ENCODE results near the gene PIP5K1C.

The PIP5K1C gene

DNA sequence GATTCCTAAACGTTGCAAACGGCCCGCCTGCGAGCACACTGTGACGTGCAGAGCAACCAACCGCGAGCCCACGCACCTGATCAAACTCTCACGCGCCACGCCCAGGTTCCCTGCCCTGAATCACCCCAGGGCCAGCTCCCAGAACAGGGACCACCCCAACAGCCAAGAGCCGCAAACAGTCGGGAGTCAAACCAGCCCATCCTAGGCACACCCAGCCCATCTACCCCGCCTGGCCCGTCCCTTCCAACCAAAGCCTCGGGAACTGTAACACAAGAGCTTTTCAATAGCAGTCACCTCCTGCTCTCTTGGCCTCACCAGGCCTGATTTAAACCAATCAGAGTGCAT lies 8.9 kb downstream of the PIP5K1C start:
- Histone ChIP-seq H3K27me3 (peaks cover 21% of the 10 kb centered on the region), H3K4me3 (ENCODE audit: low read depth in 1 of 2, low read length in 1 of 2) (no peak overlapping the region), H3K36me3 (peaks cover 14% of the 10 kb centered on the region), H3K27ac (no peak overlapping the region), H3K9me3 (no peaks in the 10 kb centered on the region), H3K4me1 (ENCODE audit: control insufficient read depth in 1 of 2, insufficient read depth in 1 of 2, low read depth in 1 of 2, low read length in 1 of 2) (peaks cover 14% of the 10 kb centered on the region in 2 experiments)
- TF ChIP-seq, protein P1, sequence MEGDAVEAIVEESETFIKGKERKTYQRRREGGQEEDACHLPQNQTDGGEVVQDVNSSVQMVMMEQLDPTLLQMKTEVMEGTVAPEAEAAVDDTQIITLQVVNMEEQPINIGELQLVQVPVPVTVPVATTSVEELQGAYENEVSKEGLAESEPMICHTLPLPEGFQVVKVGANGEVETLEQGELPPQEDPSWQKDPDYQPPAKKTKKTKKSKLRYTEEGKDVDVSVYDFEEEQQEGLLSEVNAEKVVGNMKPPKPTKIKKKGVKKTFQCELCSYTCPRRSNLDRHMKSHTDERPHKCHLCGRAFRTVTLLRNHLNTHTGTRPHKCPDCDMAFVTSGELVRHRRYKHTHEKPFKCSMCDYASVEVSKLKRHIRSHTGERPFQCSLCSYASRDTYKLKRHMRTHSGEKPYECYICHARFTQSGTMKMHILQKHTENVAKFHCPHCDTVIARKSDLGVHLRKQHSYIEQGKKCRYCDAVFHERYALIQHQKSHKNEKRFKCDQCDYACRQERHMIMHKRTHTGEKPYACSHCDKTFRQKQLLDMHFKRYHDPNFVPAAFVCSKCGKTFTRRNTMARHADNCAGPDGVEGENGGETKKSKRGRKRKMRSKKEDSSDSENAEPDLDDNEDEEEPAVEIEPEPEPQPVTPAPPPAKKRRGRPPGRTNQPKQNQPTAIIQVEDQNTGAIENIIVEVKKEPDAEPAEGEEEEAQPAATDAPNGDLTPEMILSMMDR (IDR thresholded peaks at IDR 0.05) = no peak

DNA sequence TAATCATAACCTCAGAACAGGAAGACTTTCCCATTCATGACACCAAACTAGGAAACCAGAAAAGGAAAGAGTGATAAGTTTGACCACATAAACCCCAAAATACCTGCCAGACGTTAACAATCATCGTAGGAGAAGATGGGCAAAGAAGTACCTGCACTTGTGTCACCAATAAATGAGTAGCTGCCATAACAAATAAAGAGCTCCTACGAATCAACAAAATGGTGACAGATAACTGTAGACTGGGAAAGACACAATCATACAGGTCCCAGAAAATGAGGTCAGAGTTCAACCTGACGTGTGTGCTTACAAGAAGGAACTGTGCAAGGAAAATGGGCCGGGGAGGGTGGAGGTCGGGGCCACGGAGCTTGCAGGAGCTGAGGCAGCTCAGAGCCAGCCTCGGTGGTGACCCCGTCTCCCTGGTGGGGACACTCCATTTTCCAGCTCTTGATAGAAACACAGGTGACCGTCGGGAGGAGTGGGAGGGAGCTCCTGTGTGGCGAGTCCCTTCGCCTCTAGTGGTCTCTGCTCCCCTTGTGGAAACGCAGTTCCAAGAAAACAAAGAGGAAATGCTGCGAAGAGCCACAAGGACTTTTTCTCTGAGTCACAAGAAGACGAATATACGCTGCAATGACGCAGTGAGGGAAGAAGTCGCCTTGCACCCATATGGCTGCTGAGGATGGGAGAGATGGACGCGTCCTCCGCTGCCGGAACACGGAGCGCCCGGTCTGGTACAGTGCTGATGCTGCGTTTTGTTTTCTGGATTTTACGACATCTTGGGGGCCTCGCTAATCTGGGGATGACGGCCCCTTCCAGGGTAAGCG lies 9.5 kb downstream of the PIP5K1C start:
- Histone ChIP-seq H3K9me3 (no peaks in the 10 kb centered on the region), H3K36me3 (peaks cover 10% of the 10 kb centered on the region), H3K4me1 (ENCODE audit: control insufficient read depth in 1 of 2, insufficient read depth in 1 of 2, low read depth in 1 of 2, low read length in 1 of 2) (peaks cover 14% of the 10 kb centered on the region in 2 experiments), H3K27ac (no peak overlapping the region), H3K27me3 (peaks cover 21% of the 10 kb centered on the region), H3K4me3 (ENCODE audit: low read depth in 1 of 2, low read length in 1 of 2) (no peak overlapping the region)
- TF ChIP-seq, protein P1 (IDR thresholded peaks at IDR 0.05) = no peak

- H3K4me1 ChIP-seq (ENCODE audit: control insufficient read depth in 1 of 2, insufficient read depth in 1 of 2, low read depth in 1 of 2, low read length in 1 of 2) = peaks cover 14% of the 10 kb centered on the region in 2 experiments
- H3K9me3 ChIP-seq = no peaks in the 10 kb centered on the region
- H3K27me3 ChIP-seq = peaks cover 21% of the 10 kb centered on the region
- TF ChIP-seq, protein P1 (IDR thresholded peaks at IDR 0.05) = no peak
- peaks cover 7% of the 10 kb centered on the region for H3K36me3 ChIP-seq
- no peak overlapping the region for H3K27ac ChIP-seq
- H3K4me3 ChIP-seq (ENCODE audit: low read depth in 1 of 2, low read length in 1 of 2) = peak overlapping the region in 1 of 2 experiments; percentile 43
Observed at GRCh38 chr19:3687774-3688706, 12.2 kb downstream of the PIP5K1C start.

DNA sequence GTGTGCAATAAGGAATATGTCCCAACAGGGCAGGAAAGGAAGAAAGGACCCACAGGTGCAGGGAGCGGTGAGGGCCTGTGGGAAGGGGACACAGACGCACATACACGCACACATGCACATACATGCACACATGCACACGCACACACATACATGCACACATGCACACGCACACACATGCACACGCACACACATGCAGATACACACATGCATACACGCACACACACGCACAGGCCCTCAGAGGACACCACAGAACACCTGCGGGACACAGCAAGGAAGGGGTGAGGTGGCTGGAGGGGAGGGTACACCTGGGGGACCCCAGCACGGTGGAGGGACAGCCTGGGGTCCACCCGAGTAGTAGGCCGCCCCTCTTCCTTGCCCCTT lies 12.9 kb downstream of the PIP5K1C start:
- no peak overlapping the region for H3K27ac ChIP-seq
- TF ChIP-seq, protein P1 (IDR thresholded peaks at IDR 0.05) = no peak
- peaks cover 21% of the 10 kb centered on the region for H3K27me3 ChIP-seq
- peak overlapping the region in 1 of 2 experiments; percentile 43 for H3K4me3 ChIP-seq (ENCODE audit: low read depth in 1 of 2, low read length in 1 of 2)
- peaks cover 14% of the 10 kb centered on the region in 2 experiments for H3K4me1 ChIP-seq (ENCODE audit: control insufficient read depth in 1 of 2, insufficient read depth in 1 of 2, low read depth in 1 of 2, low read length in 1 of 2)
- H3K9me3 ChIP-seq = no peaks in the 10 kb centered on the region
- H3K36me3 ChIP-seq = peaks cover 7% of the 10 kb centered on the region

DNA sequence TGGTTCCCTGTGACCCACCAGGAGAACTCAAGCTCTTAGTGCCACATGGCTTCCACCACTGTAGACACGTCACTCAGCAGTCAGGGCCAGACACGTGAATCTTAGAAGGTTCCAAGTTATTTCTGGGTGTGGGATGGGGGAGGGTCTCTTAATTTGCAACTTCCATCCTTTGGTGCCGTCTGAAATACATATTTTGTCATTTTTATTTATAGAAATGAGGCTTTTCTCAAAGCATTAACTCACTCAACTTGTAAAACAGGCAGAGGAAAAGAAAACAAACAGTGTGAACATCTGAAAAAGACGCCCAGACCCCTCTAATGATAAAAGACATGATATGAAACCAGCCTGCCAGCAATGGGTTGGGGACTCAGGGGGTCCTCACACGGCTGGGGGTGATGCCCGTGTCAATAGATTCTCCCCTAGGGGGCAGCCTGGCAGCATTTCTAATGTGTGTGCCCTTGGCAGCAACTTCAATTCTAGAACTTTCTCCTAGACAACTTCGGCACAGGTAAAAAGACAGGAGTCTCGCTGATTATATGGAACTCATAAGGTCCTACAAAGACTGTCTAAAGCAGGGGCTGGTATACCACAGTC lies 15.4 kb downstream of the PIP5K1C start:
- Histone ChIP-seq H3K27me3 (peaks cover 21% of the 10 kb centered on the region), H3K36me3 (peaks cover 7% of the 10 kb centered on the region), H3K9me3 (no peaks in the 10 kb centered on the region), H3K27ac (no peak overlapping the region), H3K4me3 (ENCODE audit: low read depth in 1 of 2, low read length in 1 of 2) (no peak overlapping the region), H3K4me1 (ENCODE audit: control insufficient read depth in 1 of 2, insufficient read depth in 1 of 2, low read depth in 1 of 2, low read length in 1 of 2) (peaks cover 14% of the 10 kb centered on the region in 2 experiments)
- TF ChIP-seq, protein P1 (IDR thresholded peaks at IDR 0.05) = no peak
